ENCODE data around the gene SLC35D2.

DNA sequence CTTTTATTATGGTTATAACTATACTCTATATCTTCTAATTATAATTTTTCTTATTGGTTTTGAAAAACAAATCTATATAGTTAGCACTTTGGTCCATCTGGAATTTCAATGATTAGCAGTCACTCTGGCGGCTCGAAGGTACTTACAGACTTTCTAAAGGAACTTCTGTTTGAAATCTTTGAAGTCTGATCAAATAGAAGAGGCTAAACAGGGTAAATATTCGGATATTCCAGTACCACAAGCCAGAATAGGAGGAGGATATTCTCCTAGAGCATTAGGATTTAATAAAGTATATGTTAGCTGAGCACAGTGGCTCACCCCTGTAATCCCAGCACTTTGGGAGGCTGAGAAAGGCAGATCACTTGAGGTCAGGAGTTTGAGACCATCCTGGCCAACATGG, 42.8 kb downstream of the SLC35D2 start:
- TF ChIP-seq, protein P1, sequence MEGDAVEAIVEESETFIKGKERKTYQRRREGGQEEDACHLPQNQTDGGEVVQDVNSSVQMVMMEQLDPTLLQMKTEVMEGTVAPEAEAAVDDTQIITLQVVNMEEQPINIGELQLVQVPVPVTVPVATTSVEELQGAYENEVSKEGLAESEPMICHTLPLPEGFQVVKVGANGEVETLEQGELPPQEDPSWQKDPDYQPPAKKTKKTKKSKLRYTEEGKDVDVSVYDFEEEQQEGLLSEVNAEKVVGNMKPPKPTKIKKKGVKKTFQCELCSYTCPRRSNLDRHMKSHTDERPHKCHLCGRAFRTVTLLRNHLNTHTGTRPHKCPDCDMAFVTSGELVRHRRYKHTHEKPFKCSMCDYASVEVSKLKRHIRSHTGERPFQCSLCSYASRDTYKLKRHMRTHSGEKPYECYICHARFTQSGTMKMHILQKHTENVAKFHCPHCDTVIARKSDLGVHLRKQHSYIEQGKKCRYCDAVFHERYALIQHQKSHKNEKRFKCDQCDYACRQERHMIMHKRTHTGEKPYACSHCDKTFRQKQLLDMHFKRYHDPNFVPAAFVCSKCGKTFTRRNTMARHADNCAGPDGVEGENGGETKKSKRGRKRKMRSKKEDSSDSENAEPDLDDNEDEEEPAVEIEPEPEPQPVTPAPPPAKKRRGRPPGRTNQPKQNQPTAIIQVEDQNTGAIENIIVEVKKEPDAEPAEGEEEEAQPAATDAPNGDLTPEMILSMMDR (IDR thresholded peaks at IDR 0.05), result no peak
- TF ChIP-seq POLR2A (IDR thresholded peaks at IDR 0.05), result no peak
